ENCODE results near the gene MYH14.

Gene MYH14

GRCh38 chr19:50309396-50310125, 106.1 kb downstream of the MYH14 start:
- Histone ChIP-seq H3K27me3 (ENCODE audit: low read length) (no peaks in the 10 kb centered on the region), H2AFZ (ENCODE audit: low read depth, low read length, severe bottlenecking) (no peak overlapping the region), H3K9me3 (ENCODE audit: insufficient read depth, low read length) (no peaks in the 10 kb centered on the region)

GRCh38 chr19:50310759-50311465, 107.5 kb downstream of the MYH14 start:
- Histone ChIP-seq H3K9me2 (replicated peaks; ENCODE audit: insufficient read depth, low read length) (no peaks in the 10 kb centered on the region), H3K9ac (ENCODE audit: low read length) (no peak overlapping the region), H4K20me1 (ENCODE audit: low read depth, low read length) (no peaks in the 10 kb centered on the region), H3K27me3 (ENCODE audit: low read length) (no peaks in the 10 kb centered on the region), H3K4me3 (ENCODE audit: insufficient read depth, low read length, poor library complexity, severe bottlenecking) (no peak overlapping the region), H3K79me2 (ENCODE audit: insufficient read depth, low read length) (no peaks in the 10 kb centered on the region), H3K9me3 (ENCODE audit: insufficient read depth, low read length) (no peaks in the 10 kb centered on the region), H3K27ac (ENCODE audit: low read depth, low read length) (no peak overlapping the region), H3K4me2 (ENCODE audit: low read depth, low read length, poor library complexity, severe bottlenecking) (no peak overlapping the region), H3F3A (ENCODE audit: insufficient read depth) (no peaks in the 10 kb centered on the region), H3K36me3 (ENCODE audit: low read length) (no peaks in the 10 kb centered on the region), H2AFZ (ENCODE audit: low read depth, low read length, severe bottlenecking) (no peak overlapping the region)
- TF ChIP-seq CTCF (IDR thresholded peaks at IDR 0.05; ENCODE audit: insufficient read depth, low read length, poor library complexity, severe bottlenecking): no peak
- TF ChIP-seq EZH2phosphoT487 (conservative IDR thresholded peaks at IDR 0.05; ENCODE audit: low read length): no peak

More at GRCh38 chr19:50309396-50310125, 106.1 kb downstream of the MYH14 start:
- no peak for TF ChIP-seq EZH2phosphoT487 (conservative IDR thresholded peaks at IDR 0.05; ENCODE audit: low read length)
- no peak for TF ChIP-seq CTCF (IDR thresholded peaks at IDR 0.05; ENCODE audit: insufficient read depth, low read length, poor library complexity, severe bottlenecking)
- Histone ChIP-seq H3K4me3 (ENCODE audit: insufficient read depth, low read length, poor library complexity, severe bottlenecking) (no peak overlapping the region), H3K4me2 (ENCODE audit: low read depth, low read length, poor library complexity, severe bottlenecking) (no peak overlapping the region), H4K20me1 (ENCODE audit: low read depth, low read length) (no peaks in the 10 kb centered on the region), H3K27ac (ENCODE audit: low read depth, low read length) (no peak overlapping the region), H3K9ac (ENCODE audit: low read length) (no peak overlapping the region), H3K79me2 (ENCODE audit: insufficient read depth, low read length) (no peaks in the 10 kb centered on the region), H3K36me3 (ENCODE audit: low read length) (no peaks in the 10 kb centered on the region), H3F3A (ENCODE audit: insufficient read depth) (no peaks in the 10 kb centered on the region), H3K9me2 (replicated peaks; ENCODE audit: insufficient read depth, low read length) (no peaks in the 10 kb centered on the region)

DNA sequence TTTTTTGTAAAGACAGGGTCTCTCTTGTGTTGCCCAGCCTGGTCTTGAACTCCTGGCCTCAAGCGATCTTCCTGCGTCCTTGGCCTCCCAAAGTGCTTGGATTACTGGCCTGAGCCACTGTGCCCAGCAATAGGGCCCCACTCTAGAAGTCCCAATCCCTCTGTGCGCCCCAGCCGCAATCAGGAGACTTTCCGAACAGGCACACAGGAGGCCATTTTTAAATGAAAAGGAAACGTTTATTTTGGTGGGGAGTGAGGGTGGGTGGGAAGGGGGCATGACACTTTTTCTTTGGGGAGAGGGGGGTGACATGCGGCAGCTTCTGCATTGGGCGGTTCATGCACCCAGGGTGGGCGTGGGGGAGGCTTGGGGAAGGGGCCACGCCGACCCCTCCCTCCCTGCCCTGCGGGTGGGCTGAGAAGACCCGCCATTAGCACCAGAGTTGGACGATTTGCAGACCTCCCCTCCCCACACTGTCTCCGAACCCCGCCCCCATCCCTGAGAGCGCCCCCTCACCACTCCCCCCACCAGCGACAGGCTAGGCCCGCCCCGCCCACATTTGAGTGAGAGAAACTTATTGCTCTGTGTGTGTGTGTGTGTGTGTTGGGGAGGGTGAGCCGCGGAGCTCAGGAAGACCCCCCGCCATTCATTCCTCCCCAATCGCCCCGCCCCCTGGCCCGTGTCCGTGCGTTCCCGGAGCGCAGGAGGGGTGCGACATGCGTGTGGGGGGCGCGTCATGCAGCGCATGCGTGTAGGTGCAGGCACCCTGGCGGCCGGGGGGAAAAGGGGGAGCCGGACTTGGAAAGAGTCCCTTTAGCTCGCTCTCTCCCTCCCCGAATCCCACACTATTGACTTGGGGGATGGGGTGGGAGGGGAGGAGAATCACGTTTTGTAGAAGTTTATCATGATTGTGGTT, 108.6 kb downstream of the MYH14 start:
- Histone ChIP-seq H3K4me3 (ENCODE audit: insufficient read depth, low read length, poor library complexity, severe bottlenecking) (no peak overlapping the region), H3K27ac (ENCODE audit: low read depth, low read length) (no peak overlapping the region)

More for the DNA sequence above, 108.6 kb downstream of the MYH14 start:
- no peaks in the 10 kb centered on the region for H3K27me3 ChIP-seq (ENCODE audit: low read length)
- no peaks in the 10 kb centered on the region for H3K36me3 ChIP-seq (ENCODE audit: low read length)
- H3K79me2 ChIP-seq (ENCODE audit: insufficient read depth, low read length): no peaks in the 10 kb centered on the region
- no peak overlapping the region for H3K9ac ChIP-seq (ENCODE audit: low read length)
- no peak overlapping the region for H2AFZ ChIP-seq (ENCODE audit: low read depth, low read length, severe bottlenecking)
- TF ChIP-seq EZH2phosphoT487 (conservative IDR thresholded peaks at IDR 0.05; ENCODE audit: low read length): no peak
- TF ChIP-seq CTCF (IDR thresholded peaks at IDR 0.05; ENCODE audit: insufficient read depth, low read length, poor library complexity, severe bottlenecking): no peak
- no peaks in the 10 kb centered on the region for H3K9me3 ChIP-seq (ENCODE audit: insufficient read depth, low read length)
- H4K20me1 ChIP-seq (ENCODE audit: low read depth, low read length): no peaks in the 10 kb centered on the region
- H3K4me2 ChIP-seq (ENCODE audit: low read depth, low read length, poor library complexity, severe bottlenecking): no peak overlapping the region
- H3K9me2 ChIP-seq (replicated peaks; ENCODE audit: insufficient read depth, low read length): no peaks in the 10 kb centered on the region
- H3F3A ChIP-seq (ENCODE audit: insufficient read depth): no peaks in the 10 kb centered on the region
